ENCODE results near the gene IL12RB1.
"Not testable (repeated sequence)": the region's sequence is repeated elsewhere in the genome, so short reads cannot be mapped to it uniquely, and the experiment has no call there.

The IL12RB1 gene

GRCh38 chr19:18044825-18045304, 41.9 kb downstream of the IL12RB1 start:
- DNase-seq, result peak; percentile 97

- DNase-seq, result no peak
Measured at GRCh38 chr19:18043676-18044075, 43.1 kb downstream of the IL12RB1 start.

DNA sequence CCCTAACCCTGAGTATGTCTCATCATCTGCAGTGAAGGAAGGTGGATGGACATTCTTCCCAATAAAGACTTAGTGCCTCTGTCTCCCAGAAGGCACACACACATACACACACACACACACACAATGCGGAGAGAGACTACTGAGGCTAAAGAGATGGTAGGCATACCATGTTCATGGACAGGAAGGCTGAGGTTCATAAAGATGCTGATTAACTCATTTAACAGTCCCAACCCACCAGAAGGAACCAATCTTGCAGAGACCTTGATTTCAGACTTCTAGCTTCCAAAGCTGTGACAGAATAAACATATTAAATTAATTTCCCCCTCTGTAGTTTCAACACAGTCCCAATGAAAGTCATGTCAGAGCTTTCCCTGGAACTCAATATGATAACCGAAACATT, 45.7 kb downstream of the IL12RB1 start:
- DNase-seq, result no peak

- not testable (repeated sequence) for DNase-seq
Measured at GRCh38 chr19:18032102-18032501, 54.6 kb downstream of the IL12RB1 start.

GRCh38 chr19:18031401-18031800, 55.3 kb downstream of the IL12RB1 start:
- DNase-seq, result not testable (repeated sequence)

DNA sequence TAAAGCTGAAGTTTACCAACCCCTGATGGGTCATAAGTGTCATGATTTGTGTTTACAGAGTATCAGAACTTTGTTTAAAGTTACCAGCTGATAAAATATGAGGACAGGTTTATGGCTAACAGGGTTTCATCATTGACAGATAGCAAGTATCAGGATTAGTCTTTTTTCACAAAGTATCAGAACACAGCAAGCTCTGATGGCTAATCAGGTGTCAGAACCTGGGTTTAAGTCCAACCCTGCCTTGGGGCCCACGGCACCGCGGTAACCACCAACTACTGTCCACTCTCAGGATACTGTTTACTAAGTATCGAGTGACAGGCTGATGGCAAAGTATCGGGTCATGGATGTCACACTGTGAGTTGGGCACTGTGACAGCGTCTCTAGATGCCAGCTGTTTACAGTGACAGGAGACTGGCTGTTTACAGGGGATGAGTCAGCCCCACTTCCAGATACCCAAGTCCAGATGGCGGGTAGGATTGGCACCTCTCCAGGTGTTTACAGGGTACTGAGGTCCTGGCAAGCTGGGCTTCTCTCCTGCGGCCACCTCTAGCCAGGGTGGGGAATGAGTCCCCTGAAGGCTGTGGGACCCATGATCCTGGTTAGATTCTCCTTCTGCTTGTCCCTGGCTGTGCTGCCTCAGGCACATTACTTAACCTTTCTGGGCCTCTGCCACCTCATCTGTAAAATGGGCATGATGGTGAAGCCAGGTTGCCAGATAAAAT, 57.0 kb downstream of the IL12RB1 start:
- DNase-seq, result peak; percentile 73

DNA sequence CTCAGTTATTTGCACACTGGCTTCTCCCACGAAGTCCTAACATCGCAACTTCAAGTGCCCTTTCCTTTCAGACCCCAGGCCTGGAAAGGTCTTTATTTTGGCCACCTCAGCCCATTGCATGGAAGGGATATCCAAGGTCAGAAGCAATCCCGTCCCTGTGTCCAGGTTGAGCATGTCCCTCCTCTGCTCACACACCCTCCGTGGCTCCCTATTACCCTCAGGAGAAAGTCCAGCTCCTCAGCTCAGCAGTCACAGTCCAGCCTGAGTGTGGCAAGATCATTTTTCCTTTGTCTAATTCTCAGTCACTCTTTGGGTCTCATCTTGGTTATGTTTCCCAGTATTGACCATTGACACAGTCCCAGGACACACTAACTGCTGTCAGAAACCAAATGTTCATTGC, 59.6 kb downstream of the IL12RB1 start:
- DNase-seq, result no peak

- no peak for DNase-seq
Measured at GRCh38 chr19:18023622-18024251, 63.0 kb downstream of the IL12RB1 start.

DNA sequence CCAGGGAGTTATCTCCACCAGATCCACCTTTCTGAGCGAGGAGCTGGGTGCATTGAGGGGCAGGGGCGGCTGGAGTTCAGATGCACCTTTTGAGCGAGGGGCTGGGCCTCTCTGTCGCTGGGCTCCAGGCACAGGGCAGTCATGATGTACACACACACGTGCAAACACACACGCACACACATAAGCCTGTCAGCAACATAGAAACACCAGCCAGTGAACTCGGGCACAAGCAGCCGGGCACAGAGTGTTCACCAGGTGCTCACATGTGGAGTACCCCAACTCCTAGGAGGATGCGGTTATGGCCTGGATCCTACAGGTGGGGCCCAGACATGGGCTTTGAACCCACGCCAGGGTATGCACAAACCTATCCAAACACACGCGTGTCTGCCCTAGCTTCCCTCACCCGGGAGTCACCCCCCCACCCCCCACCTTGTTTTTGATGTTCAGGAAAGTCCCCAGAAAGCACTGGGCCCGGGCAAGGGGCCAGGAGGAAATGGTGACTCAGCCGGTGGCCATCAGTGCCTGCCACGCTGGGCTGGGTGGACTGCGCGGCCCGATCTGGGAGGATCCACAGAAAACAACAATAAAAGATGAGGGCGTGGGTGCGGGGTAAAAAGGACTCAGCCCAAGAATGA, 65.5 kb downstream of the IL12RB1 start:
- no peak for DNase-seq

GRCh38 chr19:18020212-18021085, 66.3 kb downstream of the IL12RB1 start:
- no peak for DNase-seq

DNA sequence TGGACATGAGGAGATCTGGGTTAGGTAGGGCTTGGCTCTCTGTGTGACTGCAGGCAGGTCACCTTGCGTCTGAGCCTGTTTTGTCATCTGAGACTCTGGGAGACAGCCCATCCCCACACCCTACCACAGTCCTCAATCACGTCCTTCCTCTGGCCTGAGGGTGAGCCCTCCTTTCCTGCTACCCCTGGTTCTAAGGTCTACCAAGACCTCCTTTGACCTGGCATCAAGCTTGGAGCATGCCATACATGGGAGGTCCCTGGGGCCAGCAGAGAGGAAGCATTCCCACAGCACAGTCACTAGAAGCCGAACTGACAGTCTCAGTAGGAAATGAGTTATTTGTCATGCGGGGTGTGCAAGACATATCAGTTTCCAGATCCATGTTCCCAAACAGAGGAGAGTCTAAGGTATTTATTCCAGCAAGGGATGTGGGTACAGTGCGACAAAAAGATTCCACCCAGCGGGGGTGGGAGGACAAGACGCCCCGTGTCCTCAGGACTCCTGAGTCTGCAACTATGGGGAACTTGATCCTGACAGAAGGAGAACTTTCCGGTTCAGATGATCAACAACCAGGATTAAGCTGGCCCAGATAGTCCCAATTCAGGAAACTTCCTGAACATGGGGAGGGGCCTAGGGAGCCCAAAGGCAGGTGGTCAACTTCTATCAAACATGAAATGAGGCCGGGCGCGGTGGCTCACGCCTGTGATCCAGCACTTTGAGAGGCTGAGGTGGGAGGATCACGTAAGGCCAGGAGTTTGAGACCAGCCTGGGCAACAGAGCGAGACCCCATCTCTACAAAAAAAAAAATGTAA, 69.3 kb downstream of the IL12RB1 start:
- DNase-seq, result no peak

GRCh38 chr19:18016209-18016910, 70.4 kb downstream of the IL12RB1 start:
- no peak for DNase-seq

DNA sequence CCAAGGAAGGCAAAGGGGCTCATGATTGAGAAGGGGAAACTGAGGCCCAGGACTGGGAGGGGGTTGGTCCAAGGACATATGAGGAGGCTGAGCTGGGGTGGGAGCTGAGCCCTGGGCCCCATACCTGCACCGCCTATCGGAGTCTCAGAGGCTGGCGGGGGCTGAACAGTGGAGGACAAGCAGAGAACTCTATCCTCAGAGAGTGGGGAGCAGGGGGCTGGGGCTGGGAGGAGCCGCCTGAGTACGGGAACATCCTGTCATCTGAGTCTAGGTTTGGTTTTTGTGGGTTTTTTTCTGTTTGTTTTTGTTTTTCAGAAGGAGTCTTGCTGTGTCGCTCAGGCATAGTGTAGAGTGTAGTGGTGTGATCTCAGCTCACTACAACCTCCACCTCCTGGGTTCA, 72.5 kb downstream of the IL12RB1 start:
- DNase-seq, result no peak

GRCh38 chr19:18013210-18014111, 73.3 kb downstream of the IL12RB1 start:
- no peak for DNase-seq

DNA sequence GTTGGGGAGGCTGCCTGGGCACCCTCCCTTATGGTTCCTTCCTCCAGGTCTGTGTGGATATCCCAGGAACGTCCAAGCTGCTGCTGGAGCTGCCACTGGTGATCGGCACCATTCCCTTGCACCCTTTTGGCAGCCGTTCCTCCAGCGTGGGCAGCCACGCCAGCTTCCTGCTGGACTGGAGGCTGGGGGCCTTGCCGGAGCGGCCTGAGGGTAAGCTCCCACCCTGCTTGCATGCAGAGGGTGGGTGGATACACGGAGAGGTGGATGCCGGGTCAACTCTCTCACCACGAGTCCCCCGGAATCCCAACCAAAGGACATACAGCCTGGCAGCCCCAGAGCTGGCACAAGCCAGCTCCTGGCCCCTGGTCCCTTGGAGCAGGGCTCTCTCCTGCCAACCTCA, 76.6 kb downstream of the IL12RB1 start:
- no peak for DNase-seq

- no peak for DNase-seq
Measured at GRCh38 chr19:18009412-18010066, 77.2 kb downstream of the IL12RB1 start.

Data from NCI-H524 treated with DMSO at 0.1 percent for 48 hours (cell line).